H1 (cell line): ENCODE results near the gene ARV1. TPM values are rescaled to one million over a fixed set of nuclear protein-coding genes. Genes with fewer than 3 reads are reported as not detected.

Source experiments
- CTCF ChIA-PET: fragments of 300-600 bp; sonication (Branson Sonifier 250); formaldehyde crosslinking; loops from one replicate; lab custom pipeline; 2021; ENCODE audit not compliant: partially characterized antibody; lab: Charles Lee
- POLR2A ChIA-PET: fragments of 300-600 bp; sonication (Branson Sonifier 250); formaldehyde crosslinking; loops from one replicate; lab custom pipeline; 2021; ENCODE audit warnings: inconsistent platforms; ENCODE audit not compliant: partially characterized antibody; lab: Charles Lee
- DNase-seq, 2 experiments: peaks; one replicate each; pipeline versions ENCODE4 v3.0.0 to v3.0.0-alpha.2; 2010 to 2022; ENCODE audit warnings: low spot score in 2 of 2, low read depth in 1 of 2, mixed read lengths in 1 of 2
- FAIRE-seq: peaks from 2 replicates; lab custom pipeline; 2011; peaks lifted over from hg19 to GRCh38; lab: Jason Lieb, UNC
- H2AFZ ChIP-seq: 2 replicates; pipeline ENCODE4 v1.8.1; 2012; ENCODE audit warnings: low read length, inconsistent platforms
- H2AK5ac ChIP-seq: 2 replicates; pipeline ENCODE4 v1.6.1; 2013; ENCODE audit warnings: low read depth, low read length
- H2BK120ac ChIP-seq: replicated peaks from 2 replicates; pipeline ENCODE3; 2013; ENCODE audit warnings: low read depth, low read length, inconsistent platforms
- H2BK12ac ChIP-seq: 2 replicates; pipeline ENCODE4 v1.6.1; 2013; ENCODE audit warnings: low read depth, low read length
- H2BK15ac ChIP-seq: 2 replicates; pipeline ENCODE4 v1.6.1; 2013; ENCODE audit warnings: low read length
- H2BK20ac ChIP-seq: 2 replicates; pipeline ENCODE4 v1.6.1; 2013; ENCODE audit warnings: low read length
- H2BK5ac ChIP-seq: 2 replicates; pipeline ENCODE4 v1.6.1; 2013; ENCODE audit warnings: low read depth, low read length
- H3K14ac ChIP-seq: 2 replicates; pipeline ENCODE4 v1.6.1; 2013; ENCODE audit warnings: inconsistent platforms; ENCODE audit not compliant: insufficient read length
- H3K18ac ChIP-seq: 2 replicates; pipeline ENCODE4 v1.6.1; 2013; ENCODE audit warnings: low read length; ENCODE audit errors: extremely low read depth
- H3K23ac ChIP-seq: 2 replicates; pipeline ENCODE4 v1.6.1; 2013; ENCODE audit warnings: inconsistent platforms; ENCODE audit not compliant: insufficient read length
- H3K23me2 ChIP-seq: 2 replicates; pipeline ENCODE4 v1.6.1; 2013; ENCODE audit warnings: low read depth, low read length
- H3K27ac ChIP-seq: 2 replicates; pipeline ENCODE4 v1.6.1; 2011; ENCODE audit warnings: low read depth, low read length, inconsistent platforms
- H3K27me3 ChIP-seq, 4 experiments: replicated peaks in 1 of 4; 1 replicate in 1 of 4; 2 replicates in 3 of 4; pipeline versions ENCODE4 v1.6.1 to v1.8.1; 2011 to 2013; ENCODE audit warnings: low read length in 3 of 4, mild to moderate bottlenecking in 3 of 4, inconsistent platforms in 2 of 4, mixed read lengths in 2 of 4, moderate library complexity in 1 of 4; ENCODE audit not compliant: control insufficient read depth in 3 of 4, insufficient read depth in 3 of 4; ENCODE audit errors: extremely low read depth in 1 of 4
- H3K36me3 ChIP-seq, 4 experiments: 2 replicates each; pipeline versions ENCODE4 v1.6.1 to v1.8.1; 2011 to 2013; ENCODE audit warnings: mild to moderate bottlenecking in 4 of 4, low read length in 3 of 4, moderate library complexity in 2 of 4, control low read depth in 1 of 4, inconsistent platforms in 1 of 4; ENCODE audit not compliant: insufficient read depth in 4 of 4, control insufficient read depth in 2 of 4
- H3K4ac ChIP-seq: replicated peaks from 2 replicates; pipeline ENCODE3; 2013; ENCODE audit warnings: low read length, low read depth, mixed read lengths, inconsistent platforms; ENCODE audit not compliant: insufficient read length
- H3K4me1 ChIP-seq, 4 experiments: replicated peaks in 1 of 4; 1 replicate in 1 of 4; 2 replicates in 3 of 4; pipeline versions ENCODE4 v1.6.1 to v1.8.1; 2011 to 2013; ENCODE audit warnings: low read length in 3 of 4, inconsistent platforms in 2 of 4, mixed read lengths in 1 of 4; ENCODE audit not compliant: insufficient read depth in 4 of 4, control insufficient read depth in 3 of 4
- H3K4me2 ChIP-seq, 2 experiments: 2 replicates each; pipeline versions ENCODE4 v1.6.1 to v1.8.1; 2011 to 2013; ENCODE audit warnings: low read depth in 2 of 2, low read length in 2 of 2, control low read depth in 1 of 2, inconsistent platforms in 1 of 2, mild to moderate bottlenecking in 1 of 2; ENCODE audit not compliant: insufficient read depth in 1 of 2
- H3K4me3 ChIP-seq, 4 experiments: fragments of 200-600, 300-600 bp in 1 of 4; sonication (generic), shearing (Covaris generic), sonication (Bioruptor Twin) in 1 of 4; 2 replicates each; pipeline versions ENCODE4 v1.5.1 to v1.8.1; 2011 to 2016; ENCODE audit warnings: low read length in 4 of 4, low read depth in 3 of 4, control low read depth in 2 of 4, inconsistent platforms in 2 of 4, mild to moderate bottlenecking in 2 of 4, mixed read lengths in 1 of 4, moderate library complexity in 1 of 4; ENCODE audit not compliant: insufficient read depth in 2 of 4; ENCODE audit errors: extremely low read depth in 1 of 4
- H3K56ac ChIP-seq: replicated peaks from 2 replicates; pipeline ENCODE3; 2013; ENCODE audit warnings: low read depth, mild to moderate bottlenecking, mixed read lengths, low read length, inconsistent platforms; ENCODE audit not compliant: insufficient read length
- H3K79me1 ChIP-seq: 2 replicates; pipeline ENCODE4 v1.6.1; 2013; ENCODE audit warnings: low read depth, low read length, control low read depth
- H3K79me2 ChIP-seq, 2 experiments: 2 replicates each; pipeline versions ENCODE4 v1.6.1 to v1.8.1; 2012 to 2013; ENCODE audit warnings: low read length in 2 of 2, mild to moderate bottlenecking in 2 of 2, inconsistent platforms in 1 of 2; ENCODE audit not compliant: insufficient read depth in 2 of 2, control insufficient read depth in 1 of 2
- H3K9ac ChIP-seq, 4 experiments: replicated peaks in 1 of 4; 1 replicate in 1 of 4; 2 replicates in 3 of 4; pipeline versions ENCODE4 v1.6.1 to v1.8.1; 2011 to 2013; ENCODE audit warnings: low read depth in 3 of 4, low read length in 3 of 4, control low read depth in 2 of 4, mild to moderate bottlenecking in 2 of 4, moderate library complexity in 2 of 4, inconsistent platforms in 1 of 4; ENCODE audit errors: extremely low read depth in 1 of 4
- H3K9me3 ChIP-seq, 2 experiments: 2 replicates each; pipeline versions ENCODE4 v1.6.1 to v1.8.1; 2012 to 2013; ENCODE audit warnings: mild to moderate bottlenecking in 2 of 2, moderate library complexity in 2 of 2, control low read depth in 1 of 2, inconsistent platforms in 1 of 2, low read depth in 1 of 2, low read length in 1 of 2, mixed read lengths in 1 of 2; ENCODE audit not compliant: insufficient read depth in 2 of 2
- H4K20me1 ChIP-seq, 2 experiments: replicated peaks in 1 of 2; 2 replicates each; pipeline versions ENCODE3 to v1.8.1; 2011 to 2013; ENCODE audit warnings: inconsistent platforms in 2 of 2, low read length in 2 of 2, mild to moderate bottlenecking in 1 of 2; ENCODE audit not compliant: insufficient read depth in 2 of 2, control insufficient read depth in 1 of 2
- H4K5ac ChIP-seq: 2 replicates; pipeline ENCODE4 v1.6.1; 2013; ENCODE audit warnings: low read length, low read depth, mixed read lengths, inconsistent platforms; ENCODE audit not compliant: insufficient read length
- H4K8ac ChIP-seq: 2 replicates; pipeline ENCODE4 v1.8.0; 2013; ENCODE audit warnings: mild to moderate bottlenecking, moderate library complexity, low read length, inconsistent platforms; ENCODE audit not compliant: insufficient read depth; ENCODE audit errors: extremely low read depth
- H4K91ac ChIP-seq: replicated peaks from 2 replicates; pipeline ENCODE3; 2013; ENCODE audit warnings: low read length, mixed read lengths, inconsistent platforms; ENCODE audit not compliant: insufficient read length
- ASH2L ChIP-seq: fragments of 200-600, 300-600 bp; sonication (generic); IDR thresholded peaks from one replicate; pipeline ENCODE4 v1.7.1; 2017; ENCODE audit warnings: low read length
- BRCA1 ChIP-seq: IDR thresholded peaks from 2 replicates; pipeline ENCODE4 v1.6.1; 2012; ENCODE audit warnings: low read depth, low read length, improper control_type of control experiment
- CHD1 ChIP-seq: IDR thresholded peaks from 2 replicates; pipeline ENCODE4 v1.6.1; 2012; ENCODE audit warnings: low read depth, low read length, improper control_type of control experiment
- CTBP2 ChIP-seq: IDR thresholded peaks from 2 replicates; pipeline ENCODE4 v1.7.0; 2011; ENCODE audit warnings: borderline replicate concordance, mild to moderate bottlenecking, moderate library complexity, mixed read lengths, low read length; ENCODE audit not compliant: insufficient read depth, insufficient read length
- EGR1 ChIP-seq: IDR thresholded peaks from 2 replicates; pipeline ENCODE4 v1.6.1; 2011; ENCODE audit warnings: low read depth, low read length, borderline replicate concordance
- KDM1A ChIP-seq: fragments of 200-600, 300-600 bp; sonication (generic); IDR thresholded peaks from 2 replicates; pipeline ENCODE4 v1.7.1; 2016; ENCODE audit warnings: mild to moderate bottlenecking, low read length, borderline replicate concordance
- KDM4A ChIP-seq: IDR thresholded peaks from one replicate; pipeline ENCODE4 v1.7.1; 2012; ENCODE audit warnings: low read depth, mild to moderate bottlenecking, moderate library complexity, low read length, inconsistent platforms; ENCODE audit not compliant: severe bottlenecking
- KDM5A ChIP-seq: fragments of 200-600 bp; IDR thresholded peaks from 2 replicates; pipeline ENCODE4 v1.7.1; 2012; ENCODE audit warnings: mild to moderate bottlenecking, low read length, inconsistent platforms, mixed read lengths
- POLR2AphosphoS5 ChIP-seq: IDR thresholded peaks from 2 replicates; pipeline ENCODE4 v1.6.1; 2011; ENCODE audit warnings: low read depth, low read length
- SAP30 ChIP-seq: fragments of 300-600 bp; sonication (generic); IDR thresholded peaks from 2 replicates; pipeline ENCODE4 v1.7.1; 2012; ENCODE audit warnings: low read length, moderate library complexity, mild to moderate bottlenecking, inconsistent platforms; ENCODE audit not compliant: insufficient read depth, insufficient replicate concordance
- SIN3A ChIP-seq, 2 experiments: IDR thresholded peaks in 1 of 2; conservative IDR thresholded peaks in 1 of 2; 2 replicates each; pipeline ENCODE4 v1.6.1; 2011 to 2012; ENCODE audit warnings: low read length in 2 of 2, improper control_type of control experiment in 1 of 2, low read depth in 1 of 2, mild to moderate bottlenecking in 1 of 2
- SIRT6 ChIP-seq: IDR thresholded peaks from one replicate; pipeline ENCODE4 v1.7.1; 2012; ENCODE audit warnings: low read length, inconsistent platforms
- SIX5 ChIP-seq: IDR thresholded peaks from 2 replicates; pipeline ENCODE4 v1.6.1; 2011; ENCODE audit warnings: mild to moderate bottlenecking, low read depth, low read length
- SP4 ChIP-seq: IDR thresholded peaks from 2 replicates; pipeline ENCODE4 v1.6.1; 2012; ENCODE audit warnings: low read length, inconsistent platforms
- YY1 ChIP-seq: IDR thresholded peaks from 2 replicates; pipeline ENCODE4 v1.6.1; 2011; ENCODE audit warnings: low read depth, mild to moderate bottlenecking, low read length
- WGBS, 2 experiments: shearing (Covaris generic) in 1 of 2; methylation state at CpG; one replicate each; pipeline versions ENCODE4 v1.1.6 to v1.1.7; 2013 to 2015; ENCODE audit warnings: low lambda C conversion rate in 2 of 2, mixed read lengths in 2 of 2, inconsistent platforms in 1 of 2, low coverage in 1 of 2, missing lambda C conversion rate in 1 of 2; ENCODE audit not compliant: insufficient replicate concordance in 2 of 2, insufficient coverage in 1 of 2, insufficient read length in 1 of 2; ENCODE audit errors: extremely low coverage in 1 of 2, missing lambda C conversion rate in 1 of 2; 5-methylcytosine and 5-hydroxymethylcytosine counted together
- polyA plus RNA-seq, 7 experiments: library from polyadenylated mRNA; depleted of rRNA in 3 of 7; stranded (reverse) in 5 of 7; unstranded in 2 of 7; fragments of >200 nt in 5 of 7; fragments of 200-250 nt in 2 of 7; gene quantifications; 1 replicate in 5 of 7; 2 replicates in 1 of 7; 4 replicates in 1 of 7; pipeline versions ENCODE4 v1.2.1 to v1.2.3, GENCODE V29; 2011 to 2013; ENCODE audit warnings: missing spikeins in 2 of 7, mixed read lengths in 2 of 7
- total RNA-seq: library from RNA; stranded (reverse); fragmentation: NEBNext Ultra II Directional; extraction: Animal tissue kit (Norgen Biotek cat#: 25700); gene quantifications from 2 replicates; pipeline ENCODE4 v1.2.1, GENCODE V29; 2021
- TF ChIP-seq, protein P1 (sequence below): IDR thresholded peaks from 2 replicates; pipeline ENCODE4 v1.6.1; 2012; ENCODE audit warnings: inconsistent platforms

Gene ARV1
- total and polyA plus RNA-seq, 2 of the 8 experiments (the other 6 are each of a cell fraction or from before 2014, with no cell fraction given): 13.1 to 13.4 TPM

DNA sequence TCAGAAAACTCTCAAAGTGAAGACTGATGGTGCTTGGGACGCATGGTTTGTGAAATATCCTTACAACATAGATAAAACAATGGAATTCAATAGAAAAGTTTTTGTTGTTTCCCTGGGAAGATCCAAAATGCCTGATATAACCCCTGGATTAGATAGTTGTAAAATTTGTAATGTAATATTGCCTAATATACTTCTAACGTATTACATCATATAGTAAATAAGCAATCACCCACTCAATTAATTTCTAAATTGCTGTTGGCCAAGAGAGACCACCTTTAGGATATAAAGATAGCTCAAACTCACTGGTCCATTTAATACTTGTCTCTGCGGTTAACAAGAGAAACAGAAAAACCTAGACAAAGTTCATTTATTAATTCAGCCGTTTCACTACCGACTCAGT lies 42.4 kb upstream of the ARV1 start:
- 80% methylated on average over 5 of the region's 5 CpGs; no CpG with 5 or more reads in 1 of the 2 experiments for WGBS, 2 experiments
- Histone ChIP-seq H4K8ac (no peak overlapping the region), H3K9me3 (no peaks in the 10 kb centered on the region), H3K79me1 (no peaks in the 10 kb centered on the region), H3K23me2 (no peaks in the 10 kb centered on the region), H3K4me3 (no peak overlapping the region), H3K56ac (no peak overlapping the region), H3K18ac (no peak overlapping the region), H4K91ac (no peak overlapping the region), H3K23ac (no peak overlapping the region), H2BK20ac (no peak overlapping the region), H3K4me2 (no peak overlapping the region), H3K27me3 (no peaks in the 10 kb centered on the region; a peak in 1 of 7 replicates), H2AFZ (no peak overlapping the region), H3K4ac (no peak overlapping the region), H3K14ac (no peak overlapping the region), H2BK120ac (no peak overlapping the region), H3K4me1 (no peaks in the 10 kb centered on the region), H3K9ac (no peak overlapping the region), H3K27ac (no peak overlapping the region), H3K79me2 (no peaks in the 10 kb centered on the region), H2AK5ac (no peak overlapping the region), H4K20me1 (no peaks in the 10 kb centered on the region), H2BK5ac (no peak overlapping the region), H3K36me3 (no peaks in the 10 kb centered on the region), H2BK12ac (no peak overlapping the region), H2BK15ac (no peak overlapping the region), H4K5ac (no peak overlapping the region)
- FAIRE-seq (no peak), DNase-seq (no peak)
- POLR2A ChIA-PET: no interaction called here
- CTCF ChIA-PET: interaction anchor here (0.6 to 1.2 kb wide), 2 partner anchors 273 to 339 kb away, joined by 3 read pairs; no protein-coding TSS in a partner anchor
- no peak for TF ChIP-seq CHD1
- no peak for TF ChIP-seq CTBP2
- no peak for TF ChIP-seq KDM5A
- no peak for TF ChIP-seq SAP30
- no peak for TF ChIP-seq POLR2AphosphoS5
- TF ChIP-seq SIX5: no peak
- no peak for TF ChIP-seq SIN3A (conservative IDR thresholded peaks at IDR 0.05 in 1 of 2, IDR thresholded peaks at IDR 0.05 in 1 of 2; ENCODE audit: low read depth in 1 of 2, low read length in 2 of 2)
- TF ChIP-seq KDM4A: no peak
- no peak for TF ChIP-seq KDM1A
- no peak for TF ChIP-seq EGR1
- no peak for TF ChIP-seq SP4
- no peak for TF ChIP-seq YY1
- TF ChIP-seq, protein P1, sequence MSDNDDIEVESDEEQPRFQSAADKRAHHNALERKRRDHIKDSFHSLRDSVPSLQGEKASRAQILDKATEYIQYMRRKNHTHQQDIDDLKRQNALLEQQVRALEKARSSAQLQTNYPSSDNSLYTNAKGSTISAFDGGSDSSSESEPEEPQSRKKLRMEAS: no peak
- no peak for TF ChIP-seq ASH2L
- TF ChIP-seq BRCA1: no peak
- no peak for TF ChIP-seq SIRT6
